Lower leg skin (tissue), 4 donors: Measurements from ENCODE around the gene SCN1B. TPM values are rescaled to one million over a fixed set of nuclear protein-coding genes. Genes with fewer than 3 reads are reported as not detected.

Experiments
- DNase-seq, 2 donors: peaks; one replicate each; pipeline ENCODE4 v3.0.0-alpha.2; 2019; ENCODE audit warnings: low spot score in 2 of 2
- H3K4me3 ChIP-seq: fragments of 200-600 bp; sonication (generic); 2 replicates; pipeline ENCODE4 v1.5.1; 2017; ENCODE audit warnings: mild to moderate bottlenecking, low read depth; ENCODE audit not compliant: poor library complexity, severe bottlenecking
- CTCF ChIP-seq, 3 donors: fragments of 450-650 bp; IDR thresholded peaks; one replicate each; pipeline ENCODE4 v1.5.1; 2016; ENCODE audit warnings: antibody characterized with exemption in 3 of 3, mild to moderate bottlenecking in 3 of 3, moderate library complexity in 2 of 3
- POLR2A ChIP-seq, 2 donors: fragments of 450-650 bp; IDR thresholded peaks; one replicate each; pipeline ENCODE4 v1.6.1; 2016 to 2017; ENCODE audit warnings: antibody characterized with exemption in 2 of 2, mild to moderate bottlenecking in 1 of 2, moderate library complexity in 1 of 2
- WGBS, 2 donors: methylation state at CpG; one replicate each; pipeline ENCODE4 v1.1.5; 2018; 5-methylcytosine and 5-hydroxymethylcytosine counted together
- intact Hi-C: fragments of 100-400 bp; cut with DNase I; formaldehyde crosslinking; loops from one replicate; pipeline ENCODE4 v1.15.0; 2023; ENCODE audit warnings: low total_unique reads
- total RNA-seq, 4 donors: library from RNA; depleted of rRNA; stranded (reverse); fragments of >200 nt; gene quantifications; one replicate each; pipeline ENCODE4 v1.1.0, GENCODE V29; 2016

Gene SCN1B
- total RNA-seq, 4 donors from 2014 or later, result 1.1 to 4.4 (median 3.0) TPM

DNA sequence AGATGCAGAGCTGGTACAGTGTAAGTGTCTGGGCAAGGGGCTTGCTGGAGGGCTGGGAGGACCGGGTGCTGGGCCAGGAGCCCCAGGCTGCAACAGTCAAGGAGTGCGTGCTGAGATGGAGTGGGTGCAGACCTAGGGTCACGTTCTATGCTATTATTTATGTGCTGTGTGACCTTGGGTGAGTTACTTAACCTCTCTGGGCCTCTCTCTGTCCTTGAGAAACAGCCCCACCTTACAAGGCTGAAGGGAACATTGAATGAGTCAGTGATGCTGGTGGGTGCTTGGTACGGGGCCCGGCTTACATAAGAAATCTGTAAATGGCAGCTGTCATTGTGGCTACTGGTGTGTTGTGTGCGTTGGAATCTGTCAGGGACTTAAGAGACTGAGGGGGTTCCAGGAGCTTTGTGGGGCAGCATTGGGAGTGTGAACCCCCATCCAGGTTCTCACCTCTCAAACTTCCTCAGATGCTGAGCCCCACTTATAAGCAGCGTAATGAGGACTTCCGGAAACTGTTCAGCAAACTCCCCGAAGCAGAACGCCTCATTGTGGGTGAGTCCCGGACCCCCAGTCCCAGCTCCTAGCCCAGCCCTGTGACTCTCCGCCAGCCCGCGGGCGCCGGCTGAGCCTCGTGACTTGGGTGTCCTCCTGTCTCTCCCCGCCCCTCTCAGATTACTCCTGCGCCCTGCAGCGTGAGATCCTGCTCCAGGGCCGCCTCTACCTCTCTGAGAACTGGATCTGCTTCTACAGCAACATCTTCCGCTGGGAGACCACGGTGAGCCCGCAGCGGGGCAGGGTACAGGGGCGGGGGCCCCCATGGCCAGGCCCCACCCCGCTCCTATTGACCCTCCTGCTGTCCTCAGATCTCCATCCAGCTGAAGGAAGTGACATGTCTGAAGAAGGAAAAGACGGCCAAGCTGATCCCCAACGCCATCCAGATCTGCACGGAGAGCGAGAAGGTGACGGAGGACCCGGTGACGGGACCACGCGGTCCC is 20.6 kb upstream of the SCN1B start:
- H3K4me3 ChIP-seq, result no peak overlapping the region
- TF ChIP-seq POLR2A (IDR thresholded peaks at IDR 0.05) (no peak), CTCF (IDR thresholded peaks at IDR 0.05) (no peak)
- DNase-seq, result no peak
- intact Hi-C loops, result loop anchor here (5.0 kb wide), 1 partner anchor 32 kb away; no protein-coding TSS in a partner anchor
- 87 to 88% methylated on average over 36 of the region's 36 CpGs for WGBS, 2 donors

DNA sequence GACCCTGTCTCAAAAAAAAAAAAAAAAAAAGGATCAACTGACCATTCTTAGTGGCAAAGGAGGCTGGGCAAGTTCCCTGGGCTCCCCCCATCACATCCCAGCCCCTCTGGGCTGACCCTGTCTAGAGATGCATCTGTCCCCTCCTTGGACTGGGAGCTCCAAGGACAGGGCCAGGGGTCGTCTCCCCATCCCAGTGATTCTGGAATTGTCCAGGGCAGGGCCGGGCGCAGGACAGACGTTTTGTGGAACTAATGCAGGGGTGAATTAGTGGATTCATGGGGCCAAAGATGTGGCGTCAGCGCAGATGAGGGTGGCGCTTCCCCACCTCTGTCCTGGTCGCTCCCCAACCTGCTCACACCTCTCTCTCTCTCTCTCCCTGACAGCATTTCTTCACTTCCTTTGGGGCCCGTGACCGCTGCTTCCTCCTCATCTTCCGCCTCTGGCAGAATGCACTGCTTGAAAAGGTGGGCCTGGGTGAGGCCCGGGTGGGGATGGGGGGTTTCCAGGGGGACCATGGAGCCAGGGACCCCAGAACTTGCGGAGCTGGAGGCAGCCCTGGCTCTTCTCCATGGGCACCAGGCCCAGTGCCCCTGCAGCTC is 19.1 kb upstream of the SCN1B start:
- TF ChIP-seq CTCF (IDR thresholded peaks at IDR 0.05) (no peak), POLR2A (IDR thresholded peaks at IDR 0.05) (no peak)
- intact Hi-C loops, result loop anchor here (5.0 kb wide), 1 partner anchor 34 kb away; no protein-coding TSS in a partner anchor

GRCh38 chr19:35011737-35012682 is 18.3 kb upstream of the SCN1B start:
- whole genome bisulfite sequencing, 2 donors, result 88 to 91% methylated on average over 17 to 18 of the region's 18 CpGs
- intact Hi-C loops, result loop anchor here (5.0 kb wide), 1 partner anchor 35 kb away; no protein-coding TSS in a partner anchor
- no peak for TF ChIP-seq POLR2A (IDR thresholded peaks at IDR 0.05)
- TF ChIP-seq CTCF (IDR thresholded peaks at IDR 0.05), result no peak
- no peak overlapping the region for H3K4me3 ChIP-seq
- DNase-seq, result no peak

More for the DNA sequence above, 19.1 kb upstream of the SCN1B start:
- H3K4me3 ChIP-seq, result no peak overlapping the region
- DNase-seq, result no peak
- WGBS, 2 donors, result 78 to 86% methylated on average over 13 of the region's 13 CpGs

DNA sequence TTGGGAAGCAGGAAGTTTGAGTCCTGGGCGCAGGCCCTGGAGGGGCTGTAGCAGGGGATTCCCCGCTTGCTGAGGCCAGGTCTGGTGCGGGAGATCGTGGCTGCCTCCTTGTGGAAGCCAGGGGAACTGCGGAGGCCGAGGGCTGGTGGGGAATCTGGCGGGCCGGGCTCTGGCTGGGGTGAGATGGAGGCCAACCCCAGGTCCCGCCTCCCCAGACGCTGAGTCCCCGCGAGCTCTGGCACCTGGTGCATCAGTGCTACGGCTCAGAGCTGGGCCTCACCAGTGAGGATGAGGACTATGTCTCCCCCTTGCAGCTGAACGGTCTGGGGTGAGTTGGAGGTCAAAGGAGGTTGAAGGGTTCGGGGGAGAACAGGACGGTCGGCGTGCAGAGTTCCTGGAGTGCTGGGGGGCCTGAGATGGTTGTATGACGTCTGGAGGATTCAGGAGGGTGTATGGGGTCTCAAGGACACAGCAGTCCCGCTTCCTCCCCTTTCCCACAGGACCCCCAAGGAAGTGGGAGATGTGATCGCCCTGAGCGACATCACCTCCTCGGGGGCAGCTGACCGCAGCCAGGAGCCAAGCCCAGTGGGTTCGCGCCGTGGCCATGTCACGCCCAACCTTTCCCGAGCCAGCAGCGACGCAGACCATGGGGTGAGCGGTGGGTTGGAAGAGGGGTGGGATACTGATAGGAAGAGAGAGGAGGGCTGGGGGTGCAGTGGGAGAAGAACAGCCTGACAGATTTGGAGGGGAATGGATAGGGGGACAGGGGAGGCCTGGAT is 17.0 kb upstream of the SCN1B start:
- no peak overlapping the region for H3K4me3 ChIP-seq
- 54 to 56% methylated on average over 32 of the region's 32 CpGs for WGBS, 2 donors
- peak in 1 of 3 donors; percentile 89 for TF ChIP-seq CTCF (IDR thresholded peaks at IDR 0.05)
- TF ChIP-seq POLR2A (IDR thresholded peaks at IDR 0.05), result no peak
- intact Hi-C loops, result loop anchor here (5.0 kb wide), 1 partner anchor 36 kb away; no protein-coding TSS in a partner anchor
- peak; percentile 40 to 94 for DNase-seq
